SKM-1 treated with dmso at 0.1 percent for 144 hours (cell line): ENCODE measurements around the gene GLRX3.
"Not testable (repeated sequence)": the region's sequence is repeated elsewhere in the genome, so short reads cannot be mapped to it uniquely, and the experiment has no call there.

Experiments used
- DNase-seq: peaks from one replicate; lab custom pipeline; 2025; ENCODE audit not compliant: unreplicated experiment; lab: John Stamatoyannopoulos, UW

GLRX3 gene

DNA sequence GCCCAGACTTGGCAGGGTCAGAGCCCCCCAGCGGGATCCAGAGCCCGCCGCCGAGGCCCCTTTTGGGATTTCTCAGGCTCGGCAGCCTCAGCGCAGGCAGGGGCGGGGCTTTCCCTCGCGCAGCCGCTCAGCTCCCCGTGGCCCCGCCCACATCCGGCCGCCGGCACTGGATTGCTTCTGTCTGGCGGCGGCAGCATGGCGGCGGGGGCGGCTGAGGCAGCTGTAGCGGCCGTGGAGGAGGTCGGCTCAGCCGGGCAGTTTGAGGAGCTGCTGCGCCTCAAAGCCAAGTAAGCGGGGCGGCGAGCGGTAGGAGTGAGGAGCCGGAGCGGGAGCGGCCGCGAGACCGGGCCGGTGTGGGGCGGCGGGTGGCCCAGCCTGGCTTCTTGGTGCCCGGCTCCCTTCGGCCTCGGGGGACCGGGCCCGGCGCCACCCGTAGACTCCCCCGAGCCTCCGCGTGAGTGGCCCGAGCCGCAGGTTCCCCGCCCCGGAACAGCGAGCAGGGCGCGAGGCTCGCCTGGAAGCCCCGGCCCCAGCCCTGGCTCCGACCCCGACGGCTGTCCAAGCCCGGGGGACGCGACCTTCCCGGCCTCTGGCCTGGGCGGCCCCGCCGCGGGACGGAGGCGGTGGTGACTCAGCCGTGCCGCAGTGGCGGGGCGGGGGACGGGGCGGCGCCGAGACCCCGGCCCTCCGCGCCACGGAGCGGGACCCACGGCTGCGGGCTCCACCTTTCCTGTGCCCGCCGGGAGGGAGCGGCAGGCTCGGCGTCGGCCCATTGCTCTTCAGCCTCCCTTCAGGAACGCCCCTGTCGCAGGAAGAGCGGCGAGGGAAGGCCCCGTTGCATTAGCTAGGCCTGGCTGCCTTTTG is at the start of gene GLRX3:
Gene GLRX3 (plus strand): TSS at position 166 of the 864 bp plus-strand sequence. CDS start 30 bp downstream, at position 196.
- peak; percentile 85 for DNase-seq

- DNase-seq, result not testable (repeated sequence)
Observed at GRCh38 chr10:130090565-130090964, 45.6 kb upstream of the GLRX3 start.

GRCh38 chr10:130099344-130099743 is 36.8 kb upstream of the GLRX3 start:
- DNase-seq, result no peak

DNA sequence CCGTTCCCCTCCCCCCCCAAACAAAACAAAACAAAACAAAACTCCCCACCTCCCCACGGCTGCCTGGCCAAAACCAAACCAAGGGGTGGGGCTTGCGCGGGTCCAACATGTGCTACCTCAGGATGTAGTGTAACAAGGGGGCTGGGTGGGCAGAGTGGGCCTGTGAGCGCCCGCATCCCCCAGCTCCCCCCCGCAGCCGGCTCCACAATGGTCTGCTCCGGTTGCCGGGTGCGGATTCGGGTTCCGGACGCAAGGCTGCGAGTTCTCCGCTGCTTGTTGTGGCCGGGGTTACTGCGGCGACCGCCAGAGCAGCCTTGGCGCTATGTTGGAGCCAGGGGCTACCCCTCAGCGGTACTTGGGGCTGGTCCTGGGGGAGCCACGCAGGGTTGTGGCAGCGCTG is 30.5 kb upstream of the GLRX3 start:
- no peak for DNase-seq

DNA sequence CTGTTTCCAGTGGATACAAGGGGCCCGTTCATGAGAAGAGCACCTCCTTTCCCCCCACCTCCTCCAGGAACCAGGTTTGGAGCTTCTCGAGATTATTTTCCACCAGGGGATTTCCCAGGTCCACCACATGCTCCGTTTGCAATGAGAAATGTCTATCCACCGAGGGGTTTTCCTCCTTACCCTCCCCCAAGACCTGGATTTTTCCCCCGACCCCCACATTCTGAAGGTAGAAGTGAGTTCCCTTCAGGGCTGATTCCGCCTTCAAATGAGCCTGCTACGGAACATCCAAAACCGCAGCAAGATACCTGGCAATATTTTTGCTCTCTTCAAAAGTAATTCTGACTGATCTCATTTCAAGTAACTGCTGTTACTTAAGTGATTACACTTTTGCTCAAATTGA is 28.0 kb upstream of the GLRX3 start:
- DNase-seq, result not testable (repeated sequence)

DNA sequence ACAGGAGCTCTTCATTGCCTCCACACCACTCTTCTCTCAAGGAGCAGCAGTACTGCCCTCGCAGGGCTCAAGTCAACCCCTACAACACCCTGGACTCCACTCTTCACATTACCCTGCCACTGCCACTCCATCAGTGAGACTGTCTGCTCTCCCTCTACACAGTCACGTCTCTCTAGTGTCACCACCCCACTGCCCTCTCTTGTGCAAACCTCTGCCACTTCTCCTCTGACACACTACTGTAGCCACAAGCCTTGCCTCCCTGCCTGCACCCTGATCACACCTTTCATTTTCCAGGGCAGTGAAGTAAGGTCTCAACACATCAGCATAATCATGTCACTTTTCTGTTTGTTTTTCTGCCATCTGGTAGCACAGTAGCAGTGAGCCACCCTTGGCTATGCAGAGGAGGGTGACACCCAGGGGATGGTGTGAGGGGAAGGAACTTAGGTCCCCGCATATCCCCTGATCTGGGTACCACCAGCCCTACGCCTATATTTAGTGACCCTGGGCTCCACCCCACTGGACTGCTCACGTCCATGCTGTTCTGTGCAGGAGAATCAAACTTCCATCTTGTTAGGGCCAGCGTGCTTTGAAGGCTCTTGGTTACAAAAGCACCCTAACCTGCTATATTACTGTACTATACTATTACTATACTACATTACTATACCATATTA is 27.1 kb upstream of the GLRX3 start:
- DNase-seq, result no peak

DNA sequence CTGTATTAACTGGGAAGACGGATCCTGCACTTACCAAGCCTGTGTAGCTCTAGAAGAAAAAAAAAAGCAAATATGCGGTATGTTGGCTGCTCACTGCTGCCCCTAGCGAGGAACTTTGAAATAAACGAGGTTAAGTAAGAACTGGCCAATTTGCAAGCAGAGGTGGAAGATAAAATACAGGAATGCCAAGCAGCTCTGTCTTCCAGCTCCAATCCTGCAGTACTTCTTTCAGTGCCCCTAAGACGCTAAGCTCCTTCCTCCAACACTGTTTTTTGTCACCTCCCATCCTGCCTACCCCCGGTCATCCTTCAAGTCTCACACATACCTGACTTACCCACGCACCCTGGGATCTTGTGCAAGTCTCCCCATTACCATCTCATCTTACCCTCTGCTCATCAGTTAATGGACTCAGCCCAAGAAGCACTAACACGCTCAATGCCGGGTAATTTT is 26.4 kb upstream of the GLRX3 start:
- DNase-seq, result peak; percentile 62

- DNase-seq, result peak; percentile 91
Observed at GRCh38 chr10:130110246-130111112, 25.7 kb upstream of the GLRX3 start, which contains the start of gene C10orf143. TSS of gene C10orf143 (minus strand) at chr10:130110830. CDS start at chr10:130110772, 58 bp downstream.

- peak; percentile 95 for DNase-seq
Observed at GRCh38 chr10:130111113-130111851, 24.9 kb upstream of the GLRX3 start.

DNA sequence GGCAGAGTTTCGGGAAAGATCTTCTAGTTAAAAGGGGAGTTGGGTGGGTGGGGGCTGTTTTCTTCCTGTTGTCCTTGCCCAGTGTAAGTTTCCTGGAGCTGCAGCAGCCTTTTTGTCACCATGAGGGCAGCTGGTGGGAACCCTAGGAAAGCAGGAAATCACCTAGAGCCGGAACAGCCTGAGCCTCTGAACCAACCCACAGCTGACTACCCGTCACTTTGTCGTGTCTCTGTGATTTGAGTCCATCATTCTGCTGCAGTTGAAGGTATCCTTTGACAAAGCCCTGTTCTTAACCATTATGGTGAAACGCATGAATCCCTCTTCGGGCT is 24.4 kb upstream of the GLRX3 start:
- DNase-seq, result no peak

DNA sequence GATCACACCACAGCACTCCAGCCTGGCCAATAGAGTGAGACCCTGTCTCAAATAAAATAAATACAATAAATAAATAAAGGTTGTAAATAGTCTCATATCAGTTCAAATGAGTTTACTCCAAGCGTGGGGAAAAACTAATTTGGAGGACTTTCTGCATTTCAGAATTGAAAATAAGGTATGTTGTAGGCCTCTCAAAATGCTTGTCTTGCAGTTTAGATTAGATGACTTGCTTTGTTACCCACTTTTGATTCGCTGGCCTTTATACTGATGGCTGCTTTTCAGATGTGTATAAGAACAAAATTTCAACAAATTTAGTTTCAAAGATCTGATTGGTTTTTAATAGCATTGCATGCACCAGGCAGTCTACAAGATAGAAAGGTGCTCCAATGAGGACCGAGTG is 23.4 kb upstream of the GLRX3 start:
- DNase-seq, result no peak

DNA sequence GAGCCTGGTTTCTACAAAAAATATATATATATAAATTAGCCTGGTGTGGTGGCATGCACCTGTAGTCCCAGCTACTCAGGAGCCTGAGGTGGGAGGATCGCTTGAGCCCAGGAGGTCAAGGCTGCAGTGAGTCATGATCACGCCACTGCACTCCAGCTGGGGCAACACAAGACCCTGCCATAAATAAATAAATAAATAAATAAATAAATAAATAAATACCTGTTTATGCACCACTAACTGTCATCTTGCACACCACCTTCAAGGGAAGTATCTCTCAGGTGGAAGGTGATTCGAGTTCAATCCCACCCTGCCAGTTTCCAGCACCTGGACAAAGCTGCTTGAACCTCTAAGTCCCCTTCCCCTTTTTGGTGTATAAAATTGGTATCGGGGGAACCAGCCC is 19.2 kb upstream of the GLRX3 start:
- not testable (repeated sequence) for DNase-seq

DNA sequence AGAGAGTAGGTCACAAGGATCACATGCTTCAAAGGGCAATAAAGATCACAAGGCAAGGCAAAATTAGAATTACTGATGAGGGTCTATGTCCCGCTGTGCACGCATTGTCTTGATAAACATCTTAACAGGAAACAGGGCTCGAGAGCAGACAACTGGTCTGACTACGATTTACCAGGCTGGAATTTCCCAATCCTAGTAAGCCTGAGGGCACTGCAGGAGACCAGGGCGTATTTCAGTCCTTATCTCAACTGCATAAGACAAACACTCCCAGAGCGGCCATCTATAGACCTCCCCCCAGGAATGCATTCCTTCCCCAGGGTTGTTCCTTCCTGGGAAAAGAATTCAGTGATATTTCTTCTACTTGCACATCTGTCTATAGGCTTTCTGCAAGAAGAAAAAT is 18.7 kb upstream of the GLRX3 start:
- DNase-seq, result not testable (repeated sequence)

GRCh38 chr10:130121486-130122079 is 14.6 kb upstream of the GLRX3 start:
- DNase-seq, result no peak

DNA sequence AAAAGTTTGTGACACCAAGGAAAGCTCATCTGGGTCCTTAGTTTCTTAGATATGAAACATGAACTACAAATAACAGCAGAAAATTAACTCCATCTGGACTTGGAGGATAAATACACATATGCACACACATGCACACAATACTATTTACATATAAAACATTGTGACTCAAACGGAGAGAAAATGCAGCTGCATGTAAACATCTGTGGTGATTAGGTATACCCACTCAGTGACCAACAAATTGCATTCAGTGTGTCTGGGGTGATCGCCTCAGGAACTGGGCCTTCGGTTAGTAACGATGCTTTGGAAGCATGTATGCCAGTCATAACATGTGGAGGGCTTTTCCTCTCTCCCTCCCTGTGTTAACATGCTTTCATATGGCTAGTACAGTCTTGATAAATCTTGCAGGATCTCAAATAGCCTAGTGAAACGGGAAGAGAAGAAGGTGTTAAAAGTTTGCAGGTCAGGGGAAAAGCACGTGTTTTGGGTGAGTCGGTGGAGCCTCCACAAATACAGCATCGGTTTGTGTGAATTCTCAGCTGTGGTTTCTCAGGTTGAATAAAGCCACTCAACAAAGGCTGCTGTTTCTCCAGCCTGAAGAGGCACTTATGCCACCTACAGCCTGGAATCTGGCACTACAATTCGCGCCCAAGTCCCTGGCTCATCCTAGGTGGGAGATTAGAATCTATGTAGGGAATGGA is 8.7 kb upstream of the GLRX3 start:
- DNase-seq, result peak; percentile 53

- no peak for DNase-seq
Observed at GRCh38 chr10:130128062-130128781, 8.0 kb upstream of the GLRX3 start.

DNA sequence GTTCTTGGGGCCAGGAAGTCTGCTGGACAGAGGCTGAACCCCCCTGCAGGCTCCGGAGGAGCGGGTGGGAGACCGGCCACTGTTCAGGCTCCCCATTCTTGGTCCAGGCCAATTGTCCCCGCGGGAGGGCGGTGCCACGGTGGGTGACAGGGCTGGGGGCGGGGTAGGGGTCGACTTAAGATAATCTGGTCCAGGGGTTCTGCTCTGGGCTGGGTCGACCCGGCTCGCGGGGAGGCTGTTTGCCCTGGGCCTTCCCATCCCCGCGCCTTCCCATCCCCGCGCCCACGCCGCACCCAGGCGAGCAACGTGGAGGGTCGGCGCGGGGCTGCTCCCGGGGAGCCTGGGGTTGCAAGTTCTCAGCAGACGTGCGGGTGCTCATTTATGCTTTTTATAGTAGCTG is 7.3 kb upstream of the GLRX3 start:
- DNase-seq, result no peak

DNA sequence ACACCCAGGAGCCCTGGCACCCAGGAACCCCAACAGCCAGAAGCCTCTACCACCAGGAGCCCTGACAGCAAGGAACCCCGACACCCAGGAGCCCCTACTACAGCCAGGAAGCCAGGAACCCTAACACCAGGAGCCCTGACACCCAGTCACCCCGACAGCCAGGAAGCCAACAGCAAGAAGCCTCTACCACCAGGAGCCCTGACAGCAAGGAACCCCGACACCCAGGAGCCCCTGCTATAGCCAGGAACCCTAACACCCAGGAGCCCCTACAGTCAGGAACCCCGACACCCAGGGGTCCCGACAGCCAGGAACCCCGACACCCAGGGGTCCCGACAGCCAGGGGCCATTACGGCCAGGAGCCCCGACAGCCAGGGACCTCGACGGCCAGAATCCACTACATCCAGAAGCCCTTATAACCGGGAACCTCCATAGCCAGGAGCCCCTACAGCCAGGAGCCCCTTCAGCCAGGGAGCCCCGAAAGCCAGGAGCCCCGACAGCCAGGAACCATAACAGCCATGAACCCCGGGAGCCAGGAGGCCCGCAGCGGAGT is 440 bp upstream of the GLRX3 start:
- DNase-seq, result no peak

DNA sequence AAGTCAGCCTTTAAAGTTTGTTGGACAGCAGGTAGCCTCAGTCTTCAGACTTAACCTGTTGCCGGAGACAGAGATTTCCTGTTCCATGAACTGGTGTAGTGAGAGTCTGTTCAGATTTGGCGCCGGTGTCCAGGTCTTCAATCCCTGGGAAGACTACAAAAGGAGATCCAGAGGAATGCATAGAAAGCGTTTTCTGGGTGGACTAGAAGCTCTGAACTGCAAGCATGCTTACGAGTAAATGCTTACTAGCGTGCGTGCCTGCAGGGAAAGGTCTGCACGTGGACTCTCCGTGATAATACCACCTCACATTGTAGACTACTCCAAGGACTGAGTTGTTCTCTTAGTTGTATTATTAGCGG is 878 bp downstream of the GLRX3 start:
- DNase-seq, result no peak
